Sigmoid colon (tissue), 7 donors: ENCODE measurements around the gene EPHA8. TPM values are rescaled to one million over a fixed set of nuclear protein-coding genes. Genes with fewer than 3 reads are reported as not detected.

Source experiments
- DNase-seq: peaks from one replicate; pipeline ENCODE4 v3.0.0-alpha.2; 2019
- H3K27ac ChIP-seq, 4 donors: fragments of 200-600 bp; sonication (generic); one replicate each; pipeline ENCODE4 v1.5.1; 2016 to 2019; ENCODE audit warnings: mild to moderate bottlenecking in 1 of 4
- H3K27me3 ChIP-seq, 3 donors: fragments of 200-600 bp; sonication (generic); one replicate each; pipeline ENCODE4 v1.5.1; 2019; ENCODE audit warnings: mild to moderate bottlenecking in 1 of 3
- H3K36me3 ChIP-seq, 4 donors: fragments of 200-600 bp; sonication (generic); one replicate each; pipeline ENCODE4 v1.5.1; 2016 to 2019
- H3K4me1 ChIP-seq, 4 donors: fragments of 200-600 bp; sonication (generic); one replicate each; pipeline ENCODE4 v1.5.1; 2017 to 2019
- H3K4me3 ChIP-seq, 4 donors: fragments of 200-600 bp; sonication (generic); one replicate each; pipeline ENCODE4 v1.5.1; 2017 to 2019; ENCODE audit warnings: mild to moderate bottlenecking in 2 of 4, moderate library complexity in 1 of 4
- H3K9me3 ChIP-seq, 4 donors: fragments of 200-600 bp in 3 of 4; sonication (generic) in 3 of 4; one replicate each; pipeline versions ENCODE4 v1.5.1 to v1.6.1; 2013 to 2019
- CTCF ChIP-seq, 4 experiments: fragments of 450-650 bp in 3 of 4; fragments of 200-600 bp in 1 of 4; IDR thresholded peaks; one replicate each; pipeline ENCODE4 v1.5.1; 2016 to 2019; ENCODE audit warnings: antibody characterized with exemption in 4 of 4, mild to moderate bottlenecking in 3 of 4, moderate library complexity in 2 of 4
- EP300 ChIP-seq, 4 donors: sonication (generic); formaldehyde crosslinking; IDR thresholded peaks; one replicate each; pipeline ENCODE4 v1.6.1; 2017; ENCODE audit warnings: antibody characterized with exemption in 4 of 4
- POLR2A ChIP-seq, 2 donors: fragments of 450-650 bp; IDR thresholded peaks; one replicate each; pipeline ENCODE4 v1.6.1; 2016; ENCODE audit warnings: antibody characterized with exemption in 2 of 2, mild to moderate bottlenecking in 2 of 2, moderate library complexity in 2 of 2
- POLR2AphosphoS5 ChIP-seq, 4 donors: sonication (generic); formaldehyde crosslinking; IDR thresholded peaks; one replicate each; pipeline ENCODE4 v1.6.1; 2017; ENCODE audit warnings: antibody characterized with exemption in 4 of 4
- WGBS, 2 donors: extraction: QIAGEN DNeasy Blood & Tissue Kit; methylation state at CpG; one replicate each; pipeline ENCODE4 v1.1.7; 2013; 5-methylcytosine and 5-hydroxymethylcytosine counted together
- intact Hi-C: fragments of 100-400 bp; cut with DNase I; formaldehyde crosslinking; loops from one replicate; pipeline ENCODE4 v1.15.1; 2023
- polyA plus RNA-seq, 3 donors: library from polyadenylated mRNA; stranded (reverse); fragments of 200-250 nt; gene quantifications; one replicate each; pipeline ENCODE4 v1.2.3, GENCODE V29; 2013
- total RNA-seq, 4 donors: library from RNA; depleted of rRNA; stranded (reverse); fragments of >200 nt; gene quantifications; one replicate each; pipeline ENCODE4 v1.1.0, GENCODE V29; 2016
- donor health status: healthy with polysubstance abuse.
- donor health status: Bipolar disorder and iron deficiency.
- donor health status: healthy.

EPHA8 gene
- total and polyA plus RNA-seq, 7 donors = not detected

- DNase-seq = no peak
- WGBS, 2 donors = 84 to 86% methylated on average over 13 of the region's 13 CpGs
- Histone ChIP-seq H3K4me3 (no peak overlapping the region), H3K36me3 (no peaks in the 10 kb centered on the region), H3K27ac (no peak overlapping the region), H3K4me1 (no peaks in the 10 kb centered on the region), H3K9me3 (no peaks in the 10 kb centered on the region), H3K27me3 (no peaks in the 10 kb centered on the region)
- intact Hi-C loops = no loop called here
- TF ChIP-seq CTCF (IDR thresholded peaks at IDR 0.05) (no peak), POLR2A (IDR thresholded peaks at IDR 0.05) (no peak), EP300 (IDR thresholded peaks at IDR 0.05) (no peak), POLR2AphosphoS5 (IDR thresholded peaks at IDR 0.05) (no peak)
Observed at GRCh38 chr1:22537441-22538139, 25.7 kb upstream of the EPHA8 start.

- no peaks in the 10 kb centered on the region for H3K36me3 ChIP-seq
- H3K27me3 ChIP-seq = peaks cover 0 to 13% (median 0%) of the 10 kb centered on the region in 3 donors
- DNase-seq = no peak
- H3K4me1 ChIP-seq = no peaks in the 10 kb centered on the region
- intact Hi-C loops = no loop called here
- WGBS, 2 donors = 57 to 80% methylated on average over 16 of the region's 16 CpGs
- no peak for TF ChIP-seq POLR2A (IDR thresholded peaks at IDR 0.05)
- no peak for TF ChIP-seq CTCF (IDR thresholded peaks at IDR 0.05)
- TF ChIP-seq POLR2AphosphoS5 (IDR thresholded peaks at IDR 0.05) = no peak
- TF ChIP-seq EP300 (IDR thresholded peaks at IDR 0.05) = no peak
- H3K27ac ChIP-seq = no peak overlapping the region
- H3K9me3 ChIP-seq = no peaks in the 10 kb centered on the region
- no peak overlapping the region for H3K4me3 ChIP-seq
Observed at GRCh38 chr1:22539510-22540118, 23.7 kb upstream of the EPHA8 start.

- TF ChIP-seq CTCF (IDR thresholded peaks at IDR 0.05) (no peak), POLR2AphosphoS5 (IDR thresholded peaks at IDR 0.05) (no peak), EP300 (IDR thresholded peaks at IDR 0.05) (no peak), POLR2A (IDR thresholded peaks at IDR 0.05) (no peak)
- H3K9me3 ChIP-seq = no peaks in the 10 kb centered on the region
- intact Hi-C loops = no loop called here
- no peaks in the 10 kb centered on the region for H3K4me1 ChIP-seq
- WGBS, 2 donors = 52 to 72% methylated on average over 5 of the region's 5 CpGs
- DNase-seq = no peak
- H3K4me3 ChIP-seq = no peak overlapping the region
- peaks cover 0 to 20% (median 0%) of the 10 kb centered on the region in 3 donors for H3K27me3 ChIP-seq
- no peaks in the 10 kb centered on the region for H3K36me3 ChIP-seq
- no peak overlapping the region for H3K27ac ChIP-seq
Observed at GRCh38 chr1:22540337-22540736, 23.0 kb upstream of the EPHA8 start.

GRCh38 chr1:22542886-22543285, 20.4 kb upstream of the EPHA8 start:
- H3K9me3 ChIP-seq = no peaks in the 10 kb centered on the region
- WGBS, 2 donors = 62 to 82% methylated on average over 9 of the region's 9 CpGs
- peaks cover 0 to 30% (median 0%) of the 10 kb centered on the region in 3 donors for H3K27me3 ChIP-seq
- intact Hi-C loops = no loop called here
- no peaks in the 10 kb centered on the region for H3K36me3 ChIP-seq
- no peak for DNase-seq
- H3K4me1 ChIP-seq = no peaks in the 10 kb centered on the region
- TF ChIP-seq CTCF (IDR thresholded peaks at IDR 0.05) (no peak), POLR2AphosphoS5 (IDR thresholded peaks at IDR 0.05) (no peak), POLR2A (IDR thresholded peaks at IDR 0.05) (no peak)
- no peak overlapping the region for H3K4me3 ChIP-seq
- H3K27ac ChIP-seq = no peak overlapping the region
